ENCODE data around the gene OR51I2.

The OR51I2 gene

GRCh38 chr11:5449023-5449422 lies at the start of gene OR51I2:
Gene OR51I2 (plus strand): TSS chr11:5449323. CDS start chr11:5453489, 4,166 bp downstream.
- DNase-seq: no peak

- DNase-seq: no peak
Observed at GRCh38 chr11:5405173-5405572, 44.0 kb upstream of the OR51I2 start.

- DNase-seq: no peak
Observed at GRCh38 chr11:5420993-5421392, 28.1 kb upstream of the OR51I2 start.

- no peak for DNase-seq
Observed at GRCh38 chr11:5421811-5422210, 27.3 kb upstream of the OR51I2 start, which contains the start of gene OR51Q1. Gene OR51Q1 (plus strand): TSS chr11:5422111. CDS start chr11:5422201, 90 bp downstream.

GRCh38 chr11:5423131-5423530 lies 26.0 kb upstream of the OR51I2 start:
- no peak for DNase-seq

- no peak for DNase-seq
Observed at GRCh38 chr11:5441414-5441813, 7.7 kb upstream of the OR51I2 start, which contains the start of gene OR51I1. Gene OR51I1 (minus strand): TSS chr11:5441514. CDS start chr11:5441514, 0 bp downstream.

- no peak for DNase-seq
Observed at GRCh38 chr11:5443835-5444393, 5.2 kb upstream of the OR51I2 start.

- DNase-seq: no peak
Observed at GRCh38 chr11:5449432-5449831, 309 bp downstream of the OR51I2 start.

- no peak for DNase-seq
Observed at GRCh38 chr11:5460983-5461621, 12.0 kb downstream of the OR51I2 start.

GRCh38 chr11:5467527-5467926 lies 18.4 kb downstream of the OR51I2 start:
- no peak for DNase-seq

GRCh38 chr11:5473921-5474320 lies 24.8 kb downstream of the OR51I2 start:
- no peak for DNase-seq

- peak; percentile 4 to 39 for DNase-seq
Observed at GRCh38 chr11:5476186-5476819, 27.2 kb downstream of the OR51I2 start.

- DNase-seq: no peak
Observed at GRCh38 chr11:5486003-5486402, 36.9 kb downstream of the OR51I2 start.

GRCh38 chr11:5486421-5486820 lies 37.3 kb downstream of the OR51I2 start:
- DNase-seq: no peak

- no peak for DNase-seq
Observed at GRCh38 chr11:5488385-5488784, 39.3 kb downstream of the OR51I2 start, which contains the start of gene OR52D1. Gene OR52D1 (plus strand): TSS chr11:5488685. CDS start chr11:5488707, 22 bp downstream.

GRCh38 chr11:5488798-5489399 lies 39.8 kb downstream of the OR51I2 start:
- no peak for DNase-seq

GRCh38 chr11:5489576-5490357 lies 40.6 kb downstream of the OR51I2 start:
- no peak for DNase-seq

GRCh38 chr11:5499671-5500070 lies 50.5 kb downstream of the OR51I2 start:
- no peak for DNase-seq

- DNase-seq: no peak
Observed at GRCh38 chr11:5500393-5500801, 51.3 kb downstream of the OR51I2 start.

GRCh38 chr11:5504403-5504921 lies 55.3 kb downstream of the OR51I2 start:
- no peak for DNase-seq

GRCh38 chr11:5505363-5506048 lies 56.4 kb downstream of the OR51I2 start:
- no peak for DNase-seq
